OCI-LY7 (cell line): ENCODE results near the gene RNASEL. TPM values are rescaled to one million over a fixed set of nuclear protein-coding genes. Genes with fewer than 3 reads are reported as not detected.

Source experiments
- Bru-seq: library from RNA; stranded (reverse); fragments of 400-500 nt; gene quantifications from one replicate; lab custom pipeline; 2021; lab: Mats Ljungman, UMichigan
- BruChase-seq, 2 experiments: library from RNA; stranded (reverse); fragments of 400-500 nt; gene quantifications; one replicate each; lab custom pipeline; 2021; lab: Mats Ljungman, UMichigan
- BruUV-seq: library from RNA; stranded (reverse); fragments of 400-500 nt; replicated peaks from 2 replicates; lab custom pipeline; 2021; lab: Mats Ljungman, UMichigan
- CTCF ChIA-PET: fragments of 300-600 bp; sonication (Branson Sonifier 250); formaldehyde crosslinking; loops from one replicate; lab custom pipeline; 2022; ENCODE audit warnings: antibody characterized with exemption; ENCODE audit not compliant: unreplicated experiment; lab: Charles Lee
- POLR2A ChIA-PET: fragments of 300-600 bp; sonication (Branson Sonifier 250); formaldehyde crosslinking; loops from one replicate; lab custom pipeline; 2022; ENCODE audit warnings: antibody characterized with exemption; lab: Charles Lee
- DNase-seq: peaks from one replicate; pipeline ENCODE4 v3.0.0-alpha.2; 2015; ENCODE audit warnings: low spot score
- H2AFZ ChIP-seq: fragments of 200-600 bp; sonication (generic), shearing (Covaris generic); 2 replicates; pipeline ENCODE4 v1.6.1; 2014; ENCODE audit warnings: mild to moderate bottlenecking, antibody characterized with exemption, low read length, moderate library complexity
- H3K27ac ChIP-seq: fragments of 200-600 bp; sonication (generic); 2 replicates; pipeline ENCODE4 v1.5.1; 2014; ENCODE audit warnings: mixed run types, low read depth, mild to moderate bottlenecking, moderate library complexity, low read length, inconsistent platforms; ENCODE audit not compliant: poor library complexity, severe bottlenecking
- H3K36me3 ChIP-seq: fragments of 200-600 bp; sonication (generic); 2 replicates; pipeline ENCODE4 v1.6.1; 2014; ENCODE audit warnings: mild to moderate bottlenecking, antibody characterized with exemption, low read length, moderate library complexity, mixed read lengths; ENCODE audit not compliant: insufficient read depth
- H3K4me1 ChIP-seq: fragments of 200-600 bp; sonication (generic); 2 replicates; pipeline ENCODE4 v1.5.1; 2014; ENCODE audit warnings: mild to moderate bottlenecking, low read length; ENCODE audit not compliant: insufficient read depth, poor library complexity, severe bottlenecking
- H3K4me2 ChIP-seq: fragments of 200-600 bp; sonication (generic); 2 replicates; pipeline ENCODE4 v1.6.1; 2014; ENCODE audit warnings: mild to moderate bottlenecking, low read length
- H3K4me3 ChIP-seq: fragments of 200-600 bp; sonication (generic); 2 replicates; pipeline ENCODE4 v1.5.1; 2014; ENCODE audit warnings: mild to moderate bottlenecking, low read depth, low read length; ENCODE audit not compliant: poor library complexity, severe bottlenecking
- H3K79me2 ChIP-seq: fragments of 200-600 bp; sonication (generic); 2 replicates; pipeline ENCODE4 v1.6.1; 2016; ENCODE audit warnings: low read depth, mild to moderate bottlenecking, low read length, moderate library complexity, mixed read lengths; ENCODE audit not compliant: insufficient read depth
- H3K9me2 ChIP-seq: fragments of 200-600 bp; sonication (generic); 2 replicates; pipeline ENCODE4 v1.6.1; 2016; ENCODE audit warnings: mild to moderate bottlenecking, low read length, mixed read lengths; ENCODE audit not compliant: insufficient read depth
- H3K9me3 ChIP-seq: fragments of 200-600 bp; sonication (generic); 2 replicates; pipeline ENCODE4 v1.6.1; 2014; ENCODE audit warnings: mild to moderate bottlenecking, mixed run types, low read length, mixed read lengths
- H4K20me1 ChIP-seq: fragments of 200-600 bp; sonication (generic); 2 replicates; pipeline ENCODE4 v1.6.1; 2014; ENCODE audit warnings: mild to moderate bottlenecking, antibody characterized with exemption, low read length, moderate library complexity, mixed read lengths; ENCODE audit not compliant: insufficient read depth
- CTCF ChIP-seq: fragments of 200-600 bp; sonication (generic); conservative IDR thresholded peaks from 2 replicates; pipeline ENCODE4 v1.5.1; 2014; ENCODE audit warnings: mild to moderate bottlenecking, antibody characterized with exemption, low read length, moderate library complexity, mixed read lengths
- EZH2phosphoT487 ChIP-seq: fragments of 200-600 bp; sonication (generic); IDR thresholded peaks from 2 replicates; pipeline ENCODE4 v1.6.1; 2018; ENCODE audit warnings: low read depth, borderline replicate concordance, mild to moderate bottlenecking, mixed run types, antibody characterized with exemption, low read length, moderate library complexity, mixed read lengths
- intact Hi-C: fragments of 100-400 bp; cut with micrococcal nuclease; formaldehyde crosslinking; loops from one replicate; pipeline ENCODE4 v1.10.0; 2022; ENCODE audit not compliant: unreplicated experiment
- long read RNA-seq: library from polyadenylated mRNA; stranded (forward); transcript quantifications from one replicate; pipeline ENCODE4 v2.0.0, GENCODE V29; 2022
- total RNA-seq, 2 experiments: library from RNA; depleted of rRNA in 1 of 2; stranded (reverse); fragments of >200 nt in 1 of 2; shearing (Covaris generic) in 1 of 2; gene quantifications; 2 replicates each; pipeline ENCODE4 v1.2.3, GENCODE V29; 2014 to 2022

The RNASEL gene
- total RNA-seq (2014; rRNA removed; shearing (Covaris generic)) (1.3 and 2.2 TPM in 2 replicates), total RNA-seq (2022) (3.0 and 4.0 TPM in 2 replicates), Bru-seq, nascent RNA (percentile 42 among the genes with signal in this experiment), BruChase-seq, experiment 1, labeled RNA remaining after a 6-hour chase (percentile 39 among the genes with signal in this experiment), BruChase-seq, experiment 2, labeled RNA remaining after a 2-hour chase (percentile 52 among the genes with signal in this experiment)
- long read RNA-seq, full-length matches to known transcripts, result 9 of 14 reads
- long read RNA-seq, partial matches to known transcripts, result 5 of 14 reads
- long read RNA-seq, other reads (novel, unspliced or antisense), result 0 of 14 reads

GRCh38 chr1:182588500-182589396 is at the start of gene RNASEL:
Gene RNASEL (minus strand): TSS chr1:182589256. CDS start chr1:182586806, 2,450 bp downstream.
- peak within 1 kb of the TSS; percentile 34 for H3K27ac ChIP-seq
- no peaks in the 10 kb centered on the region for H3K36me3 ChIP-seq
- peaks cover 15% of the 10 kb centered on the region for H3K4me1 ChIP-seq
- ChIA-PET CTCF (interaction anchor here (0.6 to 4.1 kb wide), 6 partner anchors 10 to 200 kb away, joined by 3 to 26 read pairs (median 4); no protein-coding TSS in a partner anchor), POLR2A (interaction anchor here (0.5 to 2.6 kb wide), 20 partner anchors 9 to 241 kb away, joined by 3 to 10 read pairs (median 3); partner anchors contain the start of gene NPL)
- H3K4me3 ChIP-seq, result peak within 1 kb of the TSS; percentile 71
- no TSS peak for BruUV-seq
- H3K9me2 ChIP-seq, result no peaks in the 10 kb centered on the region
- H3K9me3 ChIP-seq, result no peaks in the 10 kb centered on the region
- intact Hi-C loops, result no loop called here
- no peaks in the 10 kb centered on the region for H4K20me1 ChIP-seq
- H3K79me2 ChIP-seq, result no peaks in the 10 kb centered on the region
- peak within 1 kb of the TSS; percentile 88 for H2AFZ ChIP-seq
- DNase-seq, result peak; percentile 57
- TF ChIP-seq EZH2phosphoT487, result no peak
- TF ChIP-seq CTCF, result no peak
- peak within 1 kb of the TSS; percentile 76 for H3K4me2 ChIP-seq

GRCh38 chr1:182637769-182638168 is 48.7 kb upstream of the RNASEL start:
- TF ChIP-seq CTCF (no peak), EZH2phosphoT487 (no peak)
- H3K9me2 ChIP-seq, result no peaks in the 10 kb centered on the region
- DNase-seq, result no peak
- ChIA-PET CTCF (no interaction called here), POLR2A (interaction anchor here (0.6 to 1.8 kb wide), 5 partner anchors 9 to 288 kb away, joined by 3 to 6 read pairs (median 3); no protein-coding TSS in a partner anchor)
- no peaks in the 10 kb centered on the region for H3K36me3 ChIP-seq
- H3K4me2 ChIP-seq, result no peak overlapping the region
- H3K4me1 ChIP-seq, result peaks cover 34% of the 10 kb centered on the region
- no peak overlapping the region for H2AFZ ChIP-seq
- BruUV-seq, result no TSS peak
- intact Hi-C loops, result no loop called here
- H3K4me3 ChIP-seq, result no peak overlapping the region
- no peaks in the 10 kb centered on the region for H4K20me1 ChIP-seq
- H3K9me3 ChIP-seq, result no peaks in the 10 kb centered on the region
- H3K79me2 ChIP-seq, result no peaks in the 10 kb centered on the region
- H3K27ac ChIP-seq, result no peak overlapping the region
